Activated naive CD4-positive, alpha-beta T cell treated with anti-CD3 and anti-CD28 coated beads, Interleukin-2, amount 10 ng/mL, durations not matched to agents 7 days and 5 days (primary cell): ENCODE measurements around the gene VWF.
"Not testable (repeated sequence)": the region's sequence is repeated elsewhere in the genome, so short reads cannot be mapped to it uniquely, and the experiment has no call there.

Experiments
- CTCF ChIA-PET: fragments of 350-600 bp; sonication (Branson Sonifier 250); formaldehyde crosslinking; loops from one replicate; lab custom pipeline; 2021; ENCODE audit warnings: antibody characterized with exemption; lab: Charles Lee
- DNase-seq: peaks from one replicate; pipeline ENCODE4 v3.0.0-alpha.2; 2020
- H3K27ac Mint-ChIP-seq: one replicate; pipeline ENCODE4 v1.8.0; 2021; ENCODE audit warnings: mild to moderate bottlenecking, moderate library complexity, mixed read lengths
- H3K27me3 Mint-ChIP-seq: one replicate; pipeline ENCODE4 v1.8.0; 2021; ENCODE audit warnings: mild to moderate bottlenecking, mixed read lengths
- H3K36me3 Mint-ChIP-seq: one replicate; pipeline ENCODE4 v1.8.0; 2021; ENCODE audit warnings: mixed read lengths
- H3K4me1 Mint-ChIP-seq: one replicate; pipeline ENCODE4 v1.8.0; 2021; ENCODE audit warnings: mixed read lengths
- H3K4me3 Mint-ChIP-seq: one replicate; pipeline ENCODE4 v1.8.0; 2021; ENCODE audit warnings: mild to moderate bottlenecking, moderate library complexity, mixed read lengths
- H3K9me3 Mint-ChIP-seq: one replicate; pipeline ENCODE4 v1.8.0; 2021; ENCODE audit warnings: mixed read lengths

VWF gene

DNA sequence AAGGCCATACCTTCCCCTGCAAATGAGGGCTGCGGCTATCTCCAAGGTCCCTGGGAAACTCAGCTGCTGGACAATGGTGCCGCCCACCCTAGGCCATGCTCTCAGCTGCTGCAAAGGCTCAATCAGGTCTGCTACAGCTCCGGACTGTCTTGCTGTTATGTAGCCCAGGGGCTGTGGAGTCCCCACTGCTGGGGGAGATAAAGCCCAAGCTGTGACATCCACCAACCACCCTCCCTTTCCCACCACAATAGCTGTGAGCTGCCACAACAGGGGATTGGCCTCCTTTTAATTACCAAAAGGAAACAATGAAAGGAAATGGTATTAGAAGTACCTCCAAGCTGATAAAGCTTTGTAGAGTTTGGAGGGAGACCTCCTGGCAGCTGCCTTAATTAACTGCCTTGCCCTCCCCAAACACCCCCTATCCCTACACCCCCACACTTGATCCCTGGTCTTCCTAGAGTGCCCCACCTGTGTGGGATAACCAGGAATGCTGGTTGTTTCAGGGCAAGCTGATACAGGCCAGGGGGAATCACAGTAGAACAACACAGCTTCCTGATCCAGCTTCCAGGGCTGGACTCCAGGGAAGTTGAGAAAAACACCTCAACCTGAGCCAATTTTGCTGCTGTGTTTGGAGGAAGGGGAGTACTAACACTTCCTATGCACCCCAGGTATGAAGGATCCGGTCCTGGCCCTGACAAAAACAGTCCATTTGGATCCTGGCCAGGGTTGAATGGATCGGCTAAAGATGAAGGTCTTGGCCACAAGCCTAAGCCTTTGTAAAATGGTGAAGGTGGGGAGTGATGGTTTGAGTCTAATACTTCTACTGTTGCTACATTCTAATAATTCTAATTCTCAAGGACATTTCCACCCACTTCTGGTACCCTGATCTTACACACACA is at the start of gene VWF:
TSS of gene VWF (minus strand) at position 260 of the 899 bp plus-strand sequence. CDS start 1,474 bp downstream, outside the sequence.
- no peaks in the 10 kb centered on the region for H3K9me3 Mint-ChIP-seq
- no peaks in the 10 kb centered on the region for H3K36me3 Mint-ChIP-seq
- CTCF ChIA-PET, result no interaction called here
- H3K27me3 Mint-ChIP-seq, result peaks cover 30% of the 10 kb centered on the region
- DNase-seq, result no peak
- H3K4me1 Mint-ChIP-seq, result no peaks in the 10 kb centered on the region
- H3K4me3 Mint-ChIP-seq, result no peak within 1 kb of the TSS
- H3K27ac Mint-ChIP-seq, result no peak within 1 kb of the TSS

- peaks cover 22% of the 10 kb centered on the region for H3K27me3 Mint-ChIP-seq
- no peak for DNase-seq
- H3K4me1 Mint-ChIP-seq, result peaks cover 15% of the 10 kb centered on the region
- H3K36me3 Mint-ChIP-seq, result no peaks in the 10 kb centered on the region
- no peak overlapping the region for H3K27ac Mint-ChIP-seq
- H3K9me3 Mint-ChIP-seq, result no peaks in the 10 kb centered on the region
- no peak overlapping the region for H3K4me3 Mint-ChIP-seq
- CTCF ChIA-PET, result no interaction called here
Measured at GRCh38 chr12:6172862-6173261, 48.4 kb upstream of the VWF start.

DNA sequence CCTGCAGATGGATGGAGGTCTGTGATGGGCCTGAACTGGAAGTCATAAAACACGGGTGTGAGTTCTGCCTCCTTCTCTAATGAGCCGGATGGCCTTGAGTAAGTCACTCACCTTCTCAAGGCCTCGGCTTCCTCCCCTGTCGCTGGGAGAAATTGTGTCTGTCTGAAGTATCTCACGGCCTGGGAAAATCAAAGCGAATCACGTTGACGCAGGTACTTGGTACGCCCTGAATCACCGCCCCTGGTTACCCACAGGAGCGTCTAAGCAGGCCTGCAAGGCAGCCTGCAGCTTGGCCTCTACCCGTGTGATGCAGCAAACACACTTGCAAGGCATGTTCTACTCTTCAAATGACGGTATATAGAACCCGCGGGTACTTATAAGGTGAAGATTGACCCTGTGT is 47.6 kb upstream of the VWF start:
- H3K27me3 Mint-ChIP-seq, result peaks cover 25% of the 10 kb centered on the region
- no peak for DNase-seq
- CTCF ChIA-PET, result no interaction called here
- H3K36me3 Mint-ChIP-seq, result no peaks in the 10 kb centered on the region
- H3K27ac Mint-ChIP-seq, result no peak overlapping the region
- no peak overlapping the region for H3K4me3 Mint-ChIP-seq
- H3K9me3 Mint-ChIP-seq, result no peaks in the 10 kb centered on the region
- peaks cover 23% of the 10 kb centered on the region for H3K4me1 Mint-ChIP-seq

- DNase-seq, result no peak
- peaks cover 25% of the 10 kb centered on the region for H3K27me3 Mint-ChIP-seq
- no peaks in the 10 kb centered on the region for H3K36me3 Mint-ChIP-seq
- H3K27ac Mint-ChIP-seq, result no peak overlapping the region
- H3K9me3 Mint-ChIP-seq, result no peaks in the 10 kb centered on the region
- no peak overlapping the region for H3K4me3 Mint-ChIP-seq
- CTCF ChIA-PET, result no interaction called here
- peaks cover 24% of the 10 kb centered on the region for H3K4me1 Mint-ChIP-seq
Measured at GRCh38 chr12:6171409-6172015, 47.0 kb upstream of the VWF start.

- no peak overlapping the region for H3K27ac Mint-ChIP-seq
Measured at GRCh38 chr12:6167327-6168280, 43.1 kb upstream of the VWF start.

GRCh38 chr12:6166808-6167207 is 42.3 kb upstream of the VWF start:
- CTCF ChIA-PET, result interaction anchor here (1.4 kb wide), 1 partner anchor 95 kb away, joined by 3 read pairs; no protein-coding TSS in a partner anchor
- DNase-seq, result no peak
- Mint-ChIP-seq H3K27me3 (peaks cover 16% of the 10 kb centered on the region), H3K9me3 (no peaks in the 10 kb centered on the region), H3K36me3 (no peaks in the 10 kb centered on the region), H3K27ac (peak overlapping the region; percentile 37), H3K4me3 (no peak overlapping the region), H3K4me1 (peaks cover 27% of the 10 kb centered on the region)

More at GRCh38 chr12:6167327-6168280, 43.1 kb upstream of the VWF start:
- DNase-seq, result peak; percentile 46
- CTCF ChIA-PET, result interaction anchor here (1.4 kb wide), 1 partner anchor 96 kb away, joined by 3 read pairs; no protein-coding TSS in a partner anchor
- Mint-ChIP-seq H3K4me1 (peaks cover 27% of the 10 kb centered on the region), H3K27me3 (peaks cover 22% of the 10 kb centered on the region), H3K4me3 (no peak overlapping the region), H3K9me3 (no peaks in the 10 kb centered on the region), H3K36me3 (no peaks in the 10 kb centered on the region)

- H3K4me3 Mint-ChIP-seq, result no peak overlapping the region
- no peak for DNase-seq
- H3K27me3 Mint-ChIP-seq, result peaks cover 14% of the 10 kb centered on the region
- H3K36me3 Mint-ChIP-seq, result no peaks in the 10 kb centered on the region
- CTCF ChIA-PET, result no interaction called here
- no peaks in the 10 kb centered on the region for H3K9me3 Mint-ChIP-seq
- H3K27ac Mint-ChIP-seq, result no peak overlapping the region
- peaks cover 27% of the 10 kb centered on the region for H3K4me1 Mint-ChIP-seq
Measured at GRCh38 chr12:6165395-6165794, 40.9 kb upstream of the VWF start.

DNA sequence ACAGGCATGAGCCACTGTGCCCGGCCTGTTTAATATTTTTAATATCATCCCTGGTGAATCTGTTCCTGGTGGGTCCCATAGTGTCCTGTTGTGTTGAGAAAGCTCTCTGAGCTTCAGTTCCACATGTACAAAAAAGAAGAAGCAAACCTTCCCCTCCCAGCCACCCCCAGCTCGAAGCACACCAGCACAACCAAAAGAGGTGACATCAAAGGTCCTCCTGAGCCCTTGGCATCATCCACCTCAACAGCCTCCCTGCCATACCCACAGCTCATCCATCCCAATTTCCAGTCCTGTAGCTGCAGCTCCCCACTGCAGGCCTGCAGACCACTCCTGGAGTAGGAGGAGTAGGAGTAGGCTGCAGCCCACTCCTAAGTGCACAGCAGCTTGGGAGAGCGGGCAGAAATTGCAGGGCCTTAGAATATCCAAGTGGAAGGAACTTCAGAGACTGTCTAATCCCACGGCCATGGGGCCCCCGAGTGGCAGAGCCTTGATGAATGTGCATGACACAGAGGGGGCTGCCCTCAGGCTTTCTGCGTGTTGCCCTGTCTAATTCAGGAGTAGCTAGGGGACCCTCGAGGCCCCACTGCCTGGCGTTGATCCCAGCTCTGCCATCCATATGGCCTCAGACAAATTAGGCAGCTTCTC is 39.1 kb upstream of the VWF start:
- Mint-ChIP-seq H3K4me1 (peaks cover 19% of the 10 kb centered on the region), H3K27me3 (peaks cover 12% of the 10 kb centered on the region), H3K27ac (no peak overlapping the region), H3K36me3 (no peaks in the 10 kb centered on the region), H3K9me3 (no peaks in the 10 kb centered on the region), H3K4me3 (no peak overlapping the region)
- CTCF ChIA-PET, result no interaction called here
- DNase-seq, result no peak

- DNase-seq, result no peak
- CTCF ChIA-PET, result interaction anchor here (1.1 to 1.2 kb wide), 2 partner anchors 16 to 20 kb away, joined by 3 read pairs; no protein-coding TSS in a partner anchor
- Mint-ChIP-seq H3K27ac (no peak overlapping the region), H3K4me1 (peaks cover 3% of the 10 kb centered on the region), H3K36me3 (no peaks in the 10 kb centered on the region), H3K9me3 (no peaks in the 10 kb centered on the region), H3K4me3 (no peak overlapping the region), H3K27me3 (peaks cover 8% of the 10 kb centered on the region)
Measured at GRCh38 chr12:6161124-6161882, 36.8 kb upstream of the VWF start.

- H3K27me3 Mint-ChIP-seq, DNase-seq, H3K4me1 Mint-ChIP-seq, CTCF ChIA-PET, H3K9me3 Mint-ChIP-seq, H3K4me3 Mint-ChIP-seq, H3K36me3 Mint-ChIP-seq, H3K27ac Mint-ChIP-seq: not testable (repeated sequence)
Measured at GRCh38 chr12:6160049-6160649, 35.7 kb upstream of the VWF start.

- H3K27ac Mint-ChIP-seq, H3K36me3 Mint-ChIP-seq, H3K9me3 Mint-ChIP-seq, H3K4me1 Mint-ChIP-seq, H3K4me3 Mint-ChIP-seq, CTCF ChIA-PET, DNase-seq: not testable (repeated sequence)
- H3K27me3 Mint-ChIP-seq, result peaks cover 15% of the 10 kb centered on the region
Measured at GRCh38 chr12:6159166-6160011, 34.9 kb upstream of the VWF start.

- CTCF ChIA-PET, result no interaction called here
- no peaks in the 10 kb centered on the region for H3K4me1 Mint-ChIP-seq
- no peaks in the 10 kb centered on the region for H3K36me3 Mint-ChIP-seq
- peaks cover 15% of the 10 kb centered on the region for H3K27me3 Mint-ChIP-seq
- H3K9me3 Mint-ChIP-seq, result no peaks in the 10 kb centered on the region
- no peak overlapping the region for H3K4me3 Mint-ChIP-seq
- DNase-seq, result no peak
- no peak overlapping the region for H3K27ac Mint-ChIP-seq
Measured at GRCh38 chr12:6158749-6159148, 34.3 kb upstream of the VWF start.
